Astrocyte (in vitro differentiated cells and primary cell): Measurements from ENCODE around the gene SSH2. TPM values are rescaled to one million over a fixed set of nuclear protein-coding genes. Genes with fewer than 3 reads are reported as not detected.

ENCODE experiments used
- DNase-seq: peaks from one replicate; pipeline ENCODE4 v3.0.0-alpha.2; 2010; ENCODE audit warnings: low read depth
- FAIRE-seq: peaks from 2 replicates; lab custom pipeline; 2011; peaks lifted over from hg19 to GRCh38; lab: Jason Lieb, UNC
- H2AFZ ChIP-seq: 2 replicates; pipeline ENCODE4 v1.6.0; 2012; ENCODE audit warnings: low read depth, low read length, inconsistent platforms
- H3K27ac ChIP-seq: 2 replicates; pipeline ENCODE4 v1.5.1; 2011; ENCODE audit warnings: low read depth, low read length, inconsistent platforms
- H3K27me3 ChIP-seq: 2 replicates; pipeline ENCODE4 v1.6.0; 2011; ENCODE audit warnings: low read length, inconsistent platforms; ENCODE audit not compliant: insufficient read depth
- H3K36me3 ChIP-seq: 2 replicates; pipeline ENCODE4 v1.5.1; 2011; ENCODE audit warnings: low read length, inconsistent platforms; ENCODE audit not compliant: insufficient read depth
- H3K4me1 ChIP-seq: 2 replicates; pipeline ENCODE4 v1.5.1; 2011; ENCODE audit warnings: low read length, inconsistent platforms; ENCODE audit not compliant: insufficient read depth
- H3K4me2 ChIP-seq: 2 replicates; pipeline ENCODE4 v1.6.0; 2012; ENCODE audit warnings: low read length, inconsistent platforms
- H3K4me3 ChIP-seq: 2 replicates; pipeline ENCODE4 v1.5.1; 2011; ENCODE audit warnings: low read depth, mild to moderate bottlenecking, low read length, inconsistent platforms; ENCODE audit not compliant: insufficient read depth
- H3K79me2 ChIP-seq: 2 replicates; pipeline ENCODE4 v1.6.0; 2012; ENCODE audit warnings: mild to moderate bottlenecking, low read length, inconsistent platforms; ENCODE audit not compliant: insufficient read depth
- H3K9ac ChIP-seq: 2 replicates; pipeline ENCODE4 v1.6.0; 2012; ENCODE audit warnings: mild to moderate bottlenecking, low read length, inconsistent platforms
- H3K9me3 ChIP-seq: 2 replicates; pipeline ENCODE4 v1.5.1; 2012; ENCODE audit warnings: low read depth, mild to moderate bottlenecking, low read length, inconsistent platforms; ENCODE audit not compliant: insufficient read depth
- H4K20me1 ChIP-seq: 2 replicates; pipeline ENCODE4 v1.6.0; 2012; ENCODE audit warnings: low read length, inconsistent platforms; ENCODE audit not compliant: insufficient read depth
- H3K27ac Mint-ChIP-seq: one replicate; pipeline ENCODE4 v1.8.0; 2021; ENCODE audit warnings: mild to moderate bottlenecking, mixed read lengths; ENCODE audit not compliant: unreplicated experiment
- H3K27me3 Mint-ChIP-seq: one replicate; pipeline ENCODE4 v1.8.0; 2021; ENCODE audit warnings: low read depth, mixed read lengths; ENCODE audit not compliant: unreplicated experiment
- H3K36me3 Mint-ChIP-seq: one replicate; pipeline ENCODE4 v1.8.0; 2021; ENCODE audit warnings: low read depth, mixed read lengths; ENCODE audit not compliant: unreplicated experiment
- H3K4me1 Mint-ChIP-seq: one replicate; pipeline ENCODE4 v1.8.0; 2021; ENCODE audit warnings: low read depth, mixed read lengths; ENCODE audit not compliant: unreplicated experiment
- H3K4me3 Mint-ChIP-seq: one replicate; pipeline ENCODE4 v1.8.0; 2021; ENCODE audit warnings: mild to moderate bottlenecking, moderate library complexity, mixed read lengths; ENCODE audit not compliant: unreplicated experiment
- H3K9me3 Mint-ChIP-seq: one replicate; pipeline ENCODE4 v1.8.0; 2021; ENCODE audit warnings: mild to moderate bottlenecking, mixed read lengths; ENCODE audit not compliant: unreplicated experiment
- EZH2 ChIP-seq: IDR thresholded peaks from 2 replicates; pipeline ENCODE4 v1.6.1; 2012; ENCODE audit warnings: mild to moderate bottlenecking, low read length, inconsistent platforms; ENCODE audit not compliant: insufficient read depth
- total RNA-seq: library from RNA; stranded (reverse); gene quantifications from 2 replicates; pipeline ENCODE4 v1.2.1, GENCODE V29; 2021
- TF ChIP-seq, protein P1 (sequence below): IDR thresholded peaks from 2 replicates; pipeline ENCODE4 v1.5.1; 2011; ENCODE audit warnings: low read depth, mild to moderate bottlenecking, inconsistent platforms, low read length, moderate library complexity; ENCODE audit not compliant: insufficient read depth

SSH2 gene
- total RNA-seq, 1 donor from 2014 or later = 31.1 TPM

DNA sequence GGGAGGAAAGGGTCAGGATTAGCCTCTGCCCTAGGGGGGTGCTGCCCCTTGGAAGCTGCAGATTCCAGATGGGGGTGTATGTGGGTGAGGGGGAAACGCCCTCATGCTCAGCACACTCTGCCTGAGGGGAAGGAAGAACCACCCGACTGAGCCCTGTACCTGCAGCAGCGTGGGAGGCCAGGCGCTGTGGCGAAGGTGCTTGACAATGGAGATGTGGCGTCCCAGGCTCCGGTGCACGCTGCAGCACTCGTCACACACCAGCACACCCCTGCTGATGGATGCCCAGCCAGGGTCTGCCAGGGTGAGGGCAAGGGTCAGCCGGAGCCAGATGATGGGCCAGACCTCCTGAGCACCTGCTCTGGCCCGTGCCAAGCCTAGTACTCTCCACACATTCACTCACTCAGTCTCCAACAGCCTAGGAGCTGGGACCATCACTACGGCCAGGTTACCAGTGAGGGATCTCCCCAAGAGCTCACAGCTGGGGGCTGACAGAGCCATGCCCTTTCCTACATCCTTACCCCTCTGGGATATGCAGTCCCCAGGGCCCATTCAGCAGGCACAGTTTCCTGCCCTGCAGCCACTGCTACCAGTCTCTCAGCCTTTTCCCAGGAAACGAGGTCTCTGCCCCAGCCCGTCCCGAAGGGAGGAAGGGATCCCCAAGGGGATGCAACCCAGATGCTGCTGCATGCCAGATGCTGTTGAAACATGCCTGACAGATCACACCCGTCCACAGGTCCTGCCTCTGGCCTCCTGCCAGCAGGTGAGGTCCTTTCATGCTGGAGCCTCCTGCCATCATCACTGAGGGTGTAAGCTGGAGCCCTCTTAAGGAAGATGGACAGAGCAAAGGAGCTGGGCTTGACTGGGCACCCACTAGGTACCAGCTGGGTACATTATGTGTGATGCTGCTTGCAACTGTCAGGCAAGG lies 346.4 kb downstream of the SSH2 start:
- Histone ChIP-seq H3K79me2 (peaks cover 68% of the 10 kb centered on the region), H3K4me3 (no peak overlapping the region), H4K20me1 (peaks cover 82% of the 10 kb centered on the region), H3K9ac (no peak overlapping the region), H2AFZ (no peak overlapping the region), H3K27ac (no peak overlapping the region), H3K27me3 (no peaks in the 10 kb centered on the region), H3K36me3 (peaks cover 2% of the 10 kb centered on the region), H3K4me1 (peaks cover 37% of the 10 kb centered on the region), H3K4me2 (no peak overlapping the region), H3K9me3 (no peaks in the 10 kb centered on the region)
- Mint-ChIP-seq H3K36me3 (peaks cover 7% of the 10 kb centered on the region), H3K27me3 (no peaks in the 10 kb centered on the region), H3K4me1 (peaks cover 18% of the 10 kb centered on the region), H3K4me3 (no peak overlapping the region), H3K9me3 (no peaks in the 10 kb centered on the region), H3K27ac (no peak overlapping the region)
- DNase-seq = no peak
- no peak for TF ChIP-seq EZH2
- TF ChIP-seq, protein P1, sequence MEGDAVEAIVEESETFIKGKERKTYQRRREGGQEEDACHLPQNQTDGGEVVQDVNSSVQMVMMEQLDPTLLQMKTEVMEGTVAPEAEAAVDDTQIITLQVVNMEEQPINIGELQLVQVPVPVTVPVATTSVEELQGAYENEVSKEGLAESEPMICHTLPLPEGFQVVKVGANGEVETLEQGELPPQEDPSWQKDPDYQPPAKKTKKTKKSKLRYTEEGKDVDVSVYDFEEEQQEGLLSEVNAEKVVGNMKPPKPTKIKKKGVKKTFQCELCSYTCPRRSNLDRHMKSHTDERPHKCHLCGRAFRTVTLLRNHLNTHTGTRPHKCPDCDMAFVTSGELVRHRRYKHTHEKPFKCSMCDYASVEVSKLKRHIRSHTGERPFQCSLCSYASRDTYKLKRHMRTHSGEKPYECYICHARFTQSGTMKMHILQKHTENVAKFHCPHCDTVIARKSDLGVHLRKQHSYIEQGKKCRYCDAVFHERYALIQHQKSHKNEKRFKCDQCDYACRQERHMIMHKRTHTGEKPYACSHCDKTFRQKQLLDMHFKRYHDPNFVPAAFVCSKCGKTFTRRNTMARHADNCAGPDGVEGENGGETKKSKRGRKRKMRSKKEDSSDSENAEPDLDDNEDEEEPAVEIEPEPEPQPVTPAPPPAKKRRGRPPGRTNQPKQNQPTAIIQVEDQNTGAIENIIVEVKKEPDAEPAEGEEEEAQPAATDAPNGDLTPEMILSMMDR = no peak
- FAIRE-seq = no peak

DNA sequence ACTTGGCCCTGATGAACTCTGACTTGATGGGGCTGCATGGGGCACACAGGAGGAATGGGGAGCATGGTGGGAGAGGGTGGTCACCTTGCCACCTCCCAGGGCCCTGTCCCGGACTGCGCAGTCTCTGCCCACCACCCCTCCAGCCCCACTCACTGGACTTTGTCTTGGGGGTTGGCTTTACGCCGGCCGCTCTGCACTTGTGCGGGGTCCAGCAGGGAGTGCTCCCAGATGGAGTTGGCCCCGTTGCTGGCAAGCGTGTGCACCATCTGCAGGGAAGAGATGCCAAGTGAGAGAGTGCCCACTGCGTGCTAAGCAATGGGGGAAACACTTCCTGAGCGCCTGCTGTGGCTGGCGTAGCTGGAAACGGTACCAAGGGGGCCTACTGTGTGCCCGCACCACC lies 347.3 kb downstream of the SSH2 start:
- H3K4me1 Mint-ChIP-seq = peaks cover 18% of the 10 kb centered on the region
- Histone ChIP-seq H3K4me2 (no peak overlapping the region), H3K4me3 (no peak overlapping the region), H3K27me3 (no peaks in the 10 kb centered on the region), H3K79me2 (peaks cover 60% of the 10 kb centered on the region), H4K20me1 (peaks cover 79% of the 10 kb centered on the region), H3K27ac (no peak overlapping the region), H2AFZ (no peak overlapping the region), H3K9ac (no peak overlapping the region), H3K9me3 (no peaks in the 10 kb centered on the region), H3K4me1 (peaks cover 31% of the 10 kb centered on the region), H3K36me3 (peaks cover 2% of the 10 kb centered on the region)
- no peak overlapping the region for H3K27ac Mint-ChIP-seq
- DNase-seq (no peak), FAIRE-seq (no peak)
- peaks cover 9% of the 10 kb centered on the region for H3K36me3 Mint-ChIP-seq
- TF ChIP-seq EZH2 = no peak
- H3K9me3 Mint-ChIP-seq = no peaks in the 10 kb centered on the region
- H3K27me3 Mint-ChIP-seq = no peaks in the 10 kb centered on the region
- no peak overlapping the region for H3K4me3 Mint-ChIP-seq

DNA sequence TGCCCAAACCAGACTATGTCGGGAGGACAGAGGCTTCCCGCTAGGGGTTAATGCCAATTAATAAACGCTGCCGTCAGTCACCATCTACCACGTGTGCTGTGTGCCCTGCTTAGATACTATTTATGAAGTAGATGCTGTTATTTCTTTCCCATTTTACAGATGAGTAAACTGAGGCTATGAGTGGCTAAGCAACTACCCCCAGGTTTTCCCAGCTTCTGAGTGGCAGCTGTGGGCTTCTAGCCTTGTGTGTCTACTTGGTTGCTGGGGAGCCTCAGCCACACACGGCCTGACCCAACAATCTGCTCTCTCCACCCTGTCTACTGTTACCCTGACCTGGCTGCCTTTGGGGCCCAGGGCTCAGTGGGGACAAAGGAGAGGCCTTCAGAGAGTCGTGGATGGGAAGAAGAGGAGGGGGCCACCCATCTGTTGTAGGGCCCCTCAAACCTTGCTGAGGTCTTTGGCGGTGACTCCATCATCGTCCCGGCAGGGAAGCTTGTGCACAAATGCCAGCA lies 347.7 kb downstream of the SSH2 start:
- no peak for FAIRE-seq
- H4K20me1 ChIP-seq = peaks cover 74% of the 10 kb centered on the region

More for the DNA sequence above, 347.7 kb downstream of the SSH2 start:
- DNase-seq = no peak
- Histone ChIP-seq H3K4me3 (no peak overlapping the region), H3K27ac (no peak overlapping the region), H2AFZ (no peak overlapping the region), H3K79me2 (peaks cover 55% of the 10 kb centered on the region), H3K27me3 (no peaks in the 10 kb centered on the region), H3K9ac (no peak overlapping the region), H3K36me3 (peaks cover 2% of the 10 kb centered on the region), H3K9me3 (no peaks in the 10 kb centered on the region), H3K4me2 (no peak overlapping the region), H3K4me1 (peaks cover 31% of the 10 kb centered on the region)
- Mint-ChIP-seq H3K4me1 (peaks cover 17% of the 10 kb centered on the region), H3K9me3 (no peaks in the 10 kb centered on the region), H3K36me3 (peaks cover 11% of the 10 kb centered on the region), H3K27me3 (no peaks in the 10 kb centered on the region), H3K4me3 (no peak overlapping the region), H3K27ac (peak overlapping the region; percentile 41)
- TF ChIP-seq, protein P1 = no peak
- no peak for TF ChIP-seq EZH2
